ENCODE results near the gene RSBN1L.
"Not testable (repeated sequence)": the region's sequence is repeated elsewhere in the genome, so short reads cannot be mapped to it uniquely, and the experiment has no call there.

Gene RSBN1L

GRCh38 chr7:77696057-77696642 lies at the start of gene RSBN1L:
Gene RSBN1L (plus strand): TSS chr7:77696459. CDS start chr7:77696470, 11 bp downstream.
- DNase-seq (ENCODE audit: low spot score), result peak; percentile 98

- DNase-seq (ENCODE audit: low spot score), result no peak
Observed at GRCh38 chr7:77648742-77649338, 47.4 kb upstream of the RSBN1L start.

- peak; percentile 14 for DNase-seq (ENCODE audit: low spot score)
Observed at GRCh38 chr7:77649716-77650349, 46.4 kb upstream of the RSBN1L start.

- peak; percentile 64 for DNase-seq (ENCODE audit: low spot score)
Observed at GRCh38 chr7:77651575-77652162, 44.6 kb upstream of the RSBN1L start.

GRCh38 chr7:77652826-77653225 lies 43.4 kb upstream of the RSBN1L start:
- not testable (repeated sequence) for DNase-seq (ENCODE audit: low spot score)

GRCh38 chr7:77653572-77653971 lies 42.7 kb upstream of the RSBN1L start:
- no peak for DNase-seq (ENCODE audit: low spot score)

- no peak for DNase-seq (ENCODE audit: low spot score)
Observed at GRCh38 chr7:77655356-77655755, 40.9 kb upstream of the RSBN1L start.

GRCh38 chr7:77655836-77656455 lies 40.3 kb upstream of the RSBN1L start:
- DNase-seq (ENCODE audit: low spot score), result no peak

GRCh38 chr7:77657427-77658224 lies 38.6 kb upstream of the RSBN1L start:
- peak; percentile 14 for DNase-seq (ENCODE audit: low spot score)

GRCh38 chr7:77658928-77659327 lies 37.3 kb upstream of the RSBN1L start:
- DNase-seq (ENCODE audit: low spot score), result no peak

GRCh38 chr7:77661816-77662215 lies 34.4 kb upstream of the RSBN1L start:
- DNase-seq (ENCODE audit: low spot score), result no peak

GRCh38 chr7:77662869-77663268 lies 33.4 kb upstream of the RSBN1L start:
- no peak for DNase-seq (ENCODE audit: low spot score)

- DNase-seq (ENCODE audit: low spot score), result no peak
Observed at GRCh38 chr7:77664715-77665114, 31.5 kb upstream of the RSBN1L start.

- DNase-seq (ENCODE audit: low spot score), result no peak
Observed at GRCh38 chr7:77665161-77665560, 31.1 kb upstream of the RSBN1L start.

GRCh38 chr7:77667459-77668086 lies 28.7 kb upstream of the RSBN1L start:
- no peak for DNase-seq (ENCODE audit: low spot score)

- no peak for DNase-seq (ENCODE audit: low spot score)
Observed at GRCh38 chr7:77674878-77675277, 21.4 kb upstream of the RSBN1L start.

- DNase-seq (ENCODE audit: low spot score), result no peak
Observed at GRCh38 chr7:77679608-77680007, 16.7 kb upstream of the RSBN1L start.

GRCh38 chr7:77680266-77680665 lies 16.0 kb upstream of the RSBN1L start:
- no peak for DNase-seq (ENCODE audit: low spot score)

GRCh38 chr7:77684030-77684429 lies 12.2 kb upstream of the RSBN1L start:
- peak; percentile 50 for DNase-seq (ENCODE audit: low spot score)

GRCh38 chr7:77685233-77685632 lies 11.0 kb upstream of the RSBN1L start:
- DNase-seq (ENCODE audit: low spot score), result no peak

- DNase-seq (ENCODE audit: low spot score), result peak; percentile 44
Observed at GRCh38 chr7:77687100-77687746, 9.0 kb upstream of the RSBN1L start.

All from AG08395 (cell line).